GM18868 (cell line): ENCODE results near the gene DMD.

ENCODE experiments used
- ATAC-seq: cut with Tn5 transposase; IDR thresholded peaks from one replicate; pipeline ENCODE4 v1.9.1; 2021; ENCODE audit warnings: mild to moderate bottlenecking, moderate library complexity; ENCODE audit not compliant: unreplicated experiment

DMD gene

DNA sequence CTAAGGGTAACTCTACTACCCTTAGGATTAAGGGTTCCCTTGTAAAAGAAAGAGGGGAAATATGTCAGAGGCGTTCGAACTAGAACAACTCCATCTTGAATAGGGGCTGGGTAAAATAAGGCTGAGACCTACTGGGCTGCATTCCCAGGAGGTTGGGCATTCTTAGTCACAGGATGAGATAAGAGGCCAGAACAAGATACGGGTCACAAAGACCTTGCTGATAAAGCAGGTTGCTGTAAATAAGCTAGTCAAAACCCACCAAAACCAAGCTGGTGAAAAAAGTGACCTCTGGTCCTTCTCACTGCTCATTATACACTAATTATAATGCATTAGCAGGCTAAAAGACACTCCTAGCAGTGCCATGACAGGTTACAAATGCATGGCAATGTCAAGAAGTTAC is 922.0 kb downstream of the DMD start:
- no peak for ATAC-seq

- no peak for ATAC-seq
Observed at GRCh38 chrX:32281853-32282252, 929.5 kb downstream of the DMD start.

DNA sequence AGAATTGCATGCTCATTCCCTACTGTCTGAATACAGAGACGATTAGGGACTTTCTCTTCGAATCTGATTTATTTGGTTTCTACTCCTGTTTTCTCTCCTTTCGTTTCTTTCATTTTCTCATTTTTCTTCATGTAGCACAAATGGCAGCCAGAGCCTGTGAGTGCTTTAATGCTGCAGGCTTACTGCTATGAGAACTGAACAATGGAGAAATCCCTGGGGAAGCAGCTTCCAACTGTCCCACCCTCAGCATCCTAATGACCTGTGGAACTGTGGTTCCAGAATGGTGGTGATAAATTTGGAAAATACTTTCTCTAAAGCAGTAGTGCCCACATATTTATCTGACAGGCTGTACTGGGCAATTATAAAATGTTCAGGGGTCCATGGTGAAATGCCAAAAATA is 930.4 kb downstream of the DMD start:
- ATAC-seq: no peak

GRCh38 chrX:32280489-32280888 is 930.9 kb downstream of the DMD start:
- ATAC-seq: no peak

DNA sequence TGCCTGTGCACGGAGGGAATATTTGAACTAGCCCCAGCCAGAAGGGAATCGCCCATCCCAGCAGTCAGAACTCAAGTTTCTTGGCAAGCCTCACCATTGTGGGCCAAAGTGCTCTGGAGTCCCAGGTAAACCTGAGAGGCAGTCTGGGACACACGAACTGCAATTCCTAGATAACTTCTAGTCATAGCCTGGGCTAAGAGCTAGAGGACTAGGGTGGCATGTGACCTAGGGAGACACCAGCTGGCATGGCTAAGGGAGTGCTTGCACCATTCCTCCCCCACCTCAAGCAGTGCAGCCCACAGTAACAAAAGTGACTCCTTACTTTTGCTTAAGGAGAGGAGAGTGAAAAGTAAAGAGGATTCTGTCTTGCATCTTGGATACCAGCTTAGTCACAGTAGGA is 935.2 kb downstream of the DMD start:
- ATAC-seq: no peak

GRCh38 chrX:32269866-32270265 is 941.5 kb downstream of the DMD start:
- no peak for ATAC-seq

GRCh38 chrX:32268207-32268606 is 943.1 kb downstream of the DMD start:
- no peak for ATAC-seq

- no peak for ATAC-seq
Observed at GRCh38 chrX:32267796-32268195, 943.6 kb downstream of the DMD start.

DNA sequence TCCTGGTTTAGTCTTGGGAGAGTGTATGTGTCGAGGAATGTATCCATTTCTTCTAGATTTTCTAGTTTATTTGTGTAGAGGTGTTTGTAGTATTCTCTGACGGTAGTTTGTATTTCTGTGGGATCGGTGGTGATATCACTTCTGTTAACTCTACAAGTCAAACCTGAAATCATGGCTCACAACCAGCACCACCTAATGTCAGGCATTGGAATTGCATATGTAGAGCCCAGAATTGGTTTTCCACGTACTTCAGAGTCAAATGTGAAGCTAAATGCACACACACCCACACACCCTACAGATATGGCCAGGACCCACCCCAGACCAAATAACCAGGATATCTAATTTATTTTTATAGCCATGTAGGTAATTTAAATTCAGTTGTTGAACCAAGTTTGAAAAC is 964.7 kb downstream of the DMD start:
- peak; percentile 82 for ATAC-seq

DNA sequence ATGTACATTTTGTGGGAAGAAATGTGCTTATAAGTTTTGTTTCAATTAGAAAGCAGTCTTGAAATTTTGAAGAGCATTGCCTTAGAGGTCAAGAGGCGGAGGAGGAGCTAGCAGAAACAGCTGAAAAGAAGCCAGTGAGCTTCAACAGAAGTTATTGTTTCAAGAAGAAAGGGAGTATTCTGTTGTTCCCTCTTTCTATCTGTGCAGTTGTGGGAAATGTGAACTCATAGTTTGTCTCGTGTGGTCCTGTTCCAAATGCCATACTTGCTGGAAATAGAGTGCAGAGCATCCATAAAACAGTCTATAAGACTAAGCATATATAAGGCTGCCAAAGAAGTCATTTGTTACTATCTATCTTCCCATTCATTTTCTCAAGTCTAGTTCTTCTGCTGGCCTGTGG is 1015.7 kb downstream of the DMD start:
- no peak for ATAC-seq

DNA sequence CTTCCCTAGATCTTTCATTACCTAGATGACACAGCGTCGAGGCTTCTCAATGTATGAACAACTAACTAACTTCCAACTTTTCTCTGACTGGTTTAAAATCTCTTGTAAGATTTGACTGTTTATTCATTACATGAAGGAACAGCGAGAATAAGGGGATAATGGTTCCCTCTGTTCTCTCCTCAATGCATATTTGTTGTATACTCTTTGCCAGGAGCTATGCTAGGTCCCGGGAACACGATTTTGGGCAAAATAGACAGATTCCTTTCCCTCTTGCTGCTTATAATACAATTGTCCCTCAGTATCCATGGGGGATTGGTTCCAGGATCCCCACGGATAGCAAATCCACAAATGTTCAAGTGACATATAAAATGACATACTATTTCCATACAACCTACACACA is 1020.0 kb downstream of the DMD start:
- no peak for ATAC-seq

- no peak for ATAC-seq
Observed at GRCh38 chrX:32185160-32185559, 1026.2 kb downstream of the DMD start.

GRCh38 chrX:32183066-32183465 is 1028.3 kb downstream of the DMD start:
- no peak for ATAC-seq

GRCh38 chrX:32176510-32176909 is 1034.8 kb downstream of the DMD start:
- no peak for ATAC-seq

GRCh38 chrX:32170481-32170880 is 1040.9 kb downstream of the DMD start:
- no peak for ATAC-seq

GRCh38 chrX:32155044-32155638 is 1056.2 kb downstream of the DMD start:
- ATAC-seq: no peak

DNA sequence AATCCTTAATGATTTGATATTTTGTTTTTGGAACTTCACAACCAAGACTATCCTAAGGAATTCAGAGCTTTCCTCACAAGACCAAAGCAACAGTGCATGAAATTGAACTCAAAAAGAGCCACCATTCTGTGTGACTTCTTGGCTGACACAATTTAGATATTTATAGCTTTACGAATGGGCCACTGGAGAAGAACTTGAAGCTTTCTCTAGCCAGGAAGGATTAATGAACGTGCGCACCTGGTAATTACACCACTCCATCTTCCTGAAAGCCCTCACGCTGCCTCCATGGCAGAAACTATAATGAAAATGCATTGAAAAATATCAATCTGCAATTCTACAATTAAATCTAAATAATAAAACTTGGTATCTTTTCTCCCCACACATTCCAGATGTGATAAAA is 1057.8 kb downstream of the DMD start:
- ATAC-seq: no peak

- ATAC-seq: no peak
Observed at GRCh38 chrX:32150141-32150540, 1061.2 kb downstream of the DMD start.

- no peak for ATAC-seq
Observed at GRCh38 chrX:32141841-32142240, 1069.5 kb downstream of the DMD start.

DNA sequence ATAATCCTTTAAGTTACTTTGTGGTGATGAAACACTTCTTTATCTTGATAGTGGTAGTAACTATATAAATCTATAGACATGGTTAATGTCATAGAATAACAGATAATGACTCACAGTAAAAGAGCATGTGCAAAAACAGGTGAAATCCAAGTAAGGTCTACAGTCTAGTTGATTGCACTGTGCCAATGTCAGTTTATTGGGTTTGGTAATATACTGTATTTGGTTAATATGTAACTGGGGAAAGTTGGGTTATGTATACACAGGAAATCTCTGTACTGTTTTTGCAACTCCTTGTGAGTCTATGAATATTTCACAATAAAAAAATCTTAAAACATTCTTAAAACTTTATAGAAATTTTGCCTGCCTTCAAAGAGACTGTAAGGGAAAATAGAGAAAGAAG is 1071.9 kb downstream of the DMD start:
- no peak for ATAC-seq

GRCh38 chrX:32137525-32137924 is 1073.8 kb downstream of the DMD start:
- no peak for ATAC-seq

- no peak for ATAC-seq
Observed at GRCh38 chrX:32126997-32127396, 1084.4 kb downstream of the DMD start.

DNA sequence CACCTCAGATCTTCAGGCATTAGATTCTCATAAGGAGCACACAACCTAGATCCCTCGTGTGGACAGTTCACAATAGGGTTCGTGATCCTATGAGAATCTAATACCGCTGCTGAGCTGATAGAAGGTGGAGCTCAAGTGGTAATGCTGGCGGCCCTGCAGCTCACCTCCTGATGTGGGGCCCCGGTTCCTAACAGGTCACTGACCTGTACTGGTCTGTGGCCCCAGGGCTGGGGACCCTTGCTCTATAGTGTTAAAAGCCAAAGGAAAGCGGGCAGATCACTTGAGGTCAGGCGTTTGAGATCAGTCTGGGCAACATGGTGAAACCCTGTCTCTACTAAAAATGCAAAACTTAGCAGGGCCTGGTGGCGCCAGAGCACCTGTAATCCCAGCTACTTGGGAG is 1092.5 kb downstream of the DMD start:
- no peak for ATAC-seq

DNA sequence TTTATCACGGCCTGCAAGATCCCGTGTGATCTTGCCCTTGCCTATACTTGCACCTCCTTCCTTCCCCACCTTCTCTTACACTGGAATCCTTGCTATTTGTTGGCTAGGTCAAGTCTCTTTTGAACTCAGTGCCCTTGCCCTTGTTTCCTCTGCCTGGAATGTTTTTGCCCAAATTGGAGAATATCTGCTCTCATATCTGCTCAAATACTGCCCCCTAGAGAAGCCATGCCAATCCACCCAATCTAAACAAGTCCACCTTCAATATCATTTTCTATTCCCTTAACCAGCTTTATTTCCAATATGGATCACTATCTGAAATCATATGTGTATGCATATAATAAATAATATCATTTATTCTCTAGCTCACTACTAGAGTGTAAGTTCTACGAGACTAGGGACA is 1095.3 kb downstream of the DMD start:
- no peak for ATAC-seq
